Fibroblast of upper back skin (primary cell): ENCODE measurements around the gene COMP.

Experiments used
- DNase-seq: peaks from one replicate; pipeline ENCODE4 v3.0.0-alpha.2; 2013

COMP gene

DNA sequence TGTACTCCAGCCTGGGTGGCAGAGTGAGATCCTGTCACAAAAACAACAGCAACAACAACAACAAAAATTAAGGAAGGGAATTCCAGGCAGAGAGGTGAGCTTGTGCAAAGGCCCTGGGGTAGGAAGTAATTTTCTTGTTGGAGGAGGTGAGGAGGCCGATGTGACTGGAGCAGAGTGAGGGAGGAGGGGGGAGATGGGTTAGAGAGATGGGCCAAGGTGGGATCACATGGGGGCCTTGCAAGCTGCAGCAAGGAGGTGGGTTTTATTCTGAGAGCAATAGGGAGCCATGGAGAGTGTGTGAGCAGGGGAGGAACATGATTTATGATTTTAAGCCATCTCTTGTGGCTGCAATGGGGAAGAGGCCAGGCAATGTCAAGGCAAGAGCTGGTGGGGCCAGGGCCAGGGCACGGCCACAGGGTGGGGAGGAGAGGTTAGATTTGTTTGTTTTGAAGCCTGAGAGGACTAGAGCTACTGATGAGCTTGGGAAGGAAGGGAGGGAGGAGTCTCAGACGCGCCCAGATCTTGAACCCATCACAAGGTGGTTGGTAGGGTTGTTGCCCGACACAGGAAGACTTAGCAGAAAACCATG lies 12.5 kb upstream of the COMP start:
- DNase-seq: no peak

DNA sequence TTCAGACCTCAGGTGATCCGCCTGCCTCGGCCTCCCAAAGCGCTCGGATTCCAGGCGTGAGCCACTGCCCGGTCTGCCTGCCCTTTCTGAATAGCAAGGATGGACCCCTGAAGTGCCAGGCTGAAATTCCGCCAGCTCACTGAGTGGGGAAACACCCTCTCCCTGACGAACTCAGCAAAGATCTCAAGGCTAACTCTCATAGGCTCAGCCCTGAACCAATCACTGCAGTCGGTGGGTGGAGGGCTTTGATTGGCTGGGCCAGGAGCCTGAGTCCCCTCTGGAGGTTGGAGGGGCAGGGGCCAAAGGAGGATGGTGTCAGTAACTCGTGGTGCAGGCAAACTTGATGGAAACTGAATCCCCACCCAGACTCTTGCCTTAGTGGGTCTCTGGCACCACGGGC lies 11.2 kb upstream of the COMP start:
- DNase-seq: no peak

GRCh38 chr19:18800636-18801035 lies 9.5 kb upstream of the COMP start:
- DNase-seq: no peak

GRCh38 chr19:18800079-18800478 lies 9.0 kb upstream of the COMP start:
- no peak for DNase-seq

DNA sequence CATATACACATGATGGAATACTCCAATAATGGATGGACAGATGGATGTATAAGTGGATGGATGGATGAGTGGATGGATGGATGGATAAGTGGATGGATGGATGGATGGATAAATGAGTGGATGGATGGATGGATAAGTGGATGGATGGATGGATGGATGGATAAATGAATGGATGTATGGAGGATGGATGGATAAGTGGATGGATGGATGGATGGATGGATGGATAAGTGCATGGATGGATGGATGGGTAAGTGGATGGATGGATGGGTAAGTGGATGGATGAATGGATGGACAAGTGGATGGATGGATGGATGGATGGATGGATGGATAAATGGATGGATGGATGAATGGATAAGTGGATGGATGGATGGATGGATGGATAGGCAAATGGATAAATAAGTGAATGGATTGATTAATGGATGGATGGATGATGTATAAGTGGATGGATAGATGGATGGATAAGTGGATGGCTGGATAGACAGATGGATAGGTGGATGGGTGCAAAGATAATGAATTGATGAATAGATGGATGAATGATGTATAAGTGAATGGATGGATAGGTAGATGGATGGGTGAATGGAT lies 8.4 kb upstream of the COMP start:
- no peak for DNase-seq

GRCh38 chr19:18798384-18799352 lies 7.6 kb upstream of the COMP start:
- DNase-seq: no peak

GRCh38 chr19:18796239-18796638 lies 5.1 kb upstream of the COMP start:
- DNase-seq: no peak

GRCh38 chr19:18795540-18795939 lies 4.4 kb upstream of the COMP start:
- DNase-seq: peak; percentile 42

DNA sequence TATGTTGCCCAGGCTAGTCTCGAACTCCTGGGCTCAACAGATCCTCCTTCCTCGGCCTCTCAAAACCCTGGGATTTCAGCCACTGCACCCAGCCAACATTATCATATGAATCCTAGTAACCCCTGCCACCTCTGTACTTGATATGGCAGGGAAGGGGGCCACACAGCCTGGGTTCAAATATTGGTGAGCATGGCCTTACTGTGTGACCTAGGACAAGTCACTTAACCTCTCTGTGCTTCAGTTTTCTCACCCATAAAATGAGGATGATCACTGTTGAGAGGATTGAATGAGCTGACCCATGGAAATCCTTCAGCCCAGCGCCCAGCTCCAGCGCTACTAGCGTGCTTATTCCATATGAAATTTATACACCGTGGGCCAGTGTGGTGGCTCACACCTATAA lies 3.6 kb upstream of the COMP start:
- no peak for DNase-seq

GRCh38 chr19:18794029-18794313 lies 2.9 kb upstream of the COMP start:
- DNase-seq: no peak

GRCh38 chr19:18793144-18794028 lies 2.3 kb upstream of the COMP start:
- no peak for DNase-seq

GRCh38 chr19:18792661-18793060 lies 1.6 kb upstream of the COMP start:
- no peak for DNase-seq

DNA sequence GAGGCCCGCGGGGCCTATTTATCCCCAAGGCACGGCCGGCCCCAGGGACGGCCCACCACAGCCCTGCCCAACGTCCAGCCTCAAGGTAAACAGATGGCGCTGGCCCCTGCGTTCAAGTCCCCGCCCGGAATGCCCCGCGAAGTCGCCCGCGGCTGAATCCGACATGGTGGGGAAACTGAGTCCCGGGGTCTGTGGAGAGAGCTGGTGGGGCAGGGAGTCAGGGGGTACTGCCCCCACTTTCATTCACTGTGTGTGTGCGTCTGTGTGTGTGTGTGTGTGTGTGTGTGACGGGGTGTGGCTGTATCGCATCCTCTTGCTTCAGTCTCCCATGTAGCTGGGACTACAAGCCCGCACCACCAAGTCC lies 192 bp upstream of the COMP start:
- DNase-seq: no peak

DNA sequence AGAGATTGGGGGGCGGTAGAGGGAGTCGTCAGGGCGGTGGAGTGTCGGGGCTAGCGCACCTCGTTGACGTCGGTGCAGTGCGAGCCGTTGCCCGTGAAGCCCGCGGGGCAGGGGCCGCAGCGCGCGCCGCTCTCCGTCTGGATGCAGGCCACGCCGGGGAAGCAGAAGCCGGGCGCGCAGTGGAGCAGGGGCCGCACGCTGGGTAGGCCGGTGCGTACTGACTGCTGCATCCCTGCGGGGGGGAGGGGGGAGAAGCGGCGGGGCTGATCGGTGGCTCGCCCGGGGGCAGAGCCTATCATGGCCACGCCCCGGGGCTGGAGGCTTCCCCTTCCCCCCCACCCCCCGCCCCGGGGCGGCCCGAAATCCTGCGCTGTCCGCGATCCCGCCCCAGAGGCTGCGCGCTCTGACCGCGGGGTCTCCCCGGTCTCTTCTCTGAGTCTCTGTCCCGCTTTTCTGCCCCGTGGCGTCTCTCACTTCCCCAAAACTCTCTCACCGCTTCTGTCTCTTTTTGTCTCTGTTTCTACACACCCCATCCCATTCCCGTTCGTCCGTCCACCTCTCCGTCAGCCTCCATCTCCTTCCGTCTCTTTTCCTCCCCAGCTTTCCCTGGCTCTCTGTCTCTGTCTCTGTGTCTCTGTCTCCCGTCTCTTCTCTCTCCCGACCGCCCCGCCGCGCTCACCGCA lies 1.1 kb downstream of the COMP start:
- peak; percentile 30 for DNase-seq

DNA sequence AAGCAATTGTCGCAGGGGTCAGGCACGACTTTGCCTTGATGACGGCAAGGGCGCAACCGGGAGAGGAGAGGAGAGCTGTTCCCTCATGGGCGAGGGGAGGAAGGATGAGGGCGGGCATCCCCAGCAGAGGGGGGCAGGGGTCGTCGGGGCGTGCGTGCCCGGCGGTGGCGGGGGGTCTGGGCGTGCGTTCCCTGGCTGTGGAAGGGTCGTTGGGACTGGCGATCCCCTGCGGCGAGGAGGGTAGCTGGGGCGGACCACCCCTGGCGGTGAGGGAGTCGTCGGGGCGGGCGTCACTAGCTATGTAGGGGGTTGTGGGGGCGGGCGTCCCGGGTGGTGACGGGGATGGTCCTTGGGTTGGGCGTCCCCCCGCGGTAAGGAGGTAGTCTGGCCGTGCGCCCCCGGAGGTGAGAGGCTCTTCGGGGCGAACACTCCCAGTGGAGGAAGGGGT lies 1.7 kb downstream of the COMP start:
- DNase-seq: no peak

GRCh38 chr19:18788529-18789421 lies 2.3 kb downstream of the COMP start:
- DNase-seq: no peak

DNA sequence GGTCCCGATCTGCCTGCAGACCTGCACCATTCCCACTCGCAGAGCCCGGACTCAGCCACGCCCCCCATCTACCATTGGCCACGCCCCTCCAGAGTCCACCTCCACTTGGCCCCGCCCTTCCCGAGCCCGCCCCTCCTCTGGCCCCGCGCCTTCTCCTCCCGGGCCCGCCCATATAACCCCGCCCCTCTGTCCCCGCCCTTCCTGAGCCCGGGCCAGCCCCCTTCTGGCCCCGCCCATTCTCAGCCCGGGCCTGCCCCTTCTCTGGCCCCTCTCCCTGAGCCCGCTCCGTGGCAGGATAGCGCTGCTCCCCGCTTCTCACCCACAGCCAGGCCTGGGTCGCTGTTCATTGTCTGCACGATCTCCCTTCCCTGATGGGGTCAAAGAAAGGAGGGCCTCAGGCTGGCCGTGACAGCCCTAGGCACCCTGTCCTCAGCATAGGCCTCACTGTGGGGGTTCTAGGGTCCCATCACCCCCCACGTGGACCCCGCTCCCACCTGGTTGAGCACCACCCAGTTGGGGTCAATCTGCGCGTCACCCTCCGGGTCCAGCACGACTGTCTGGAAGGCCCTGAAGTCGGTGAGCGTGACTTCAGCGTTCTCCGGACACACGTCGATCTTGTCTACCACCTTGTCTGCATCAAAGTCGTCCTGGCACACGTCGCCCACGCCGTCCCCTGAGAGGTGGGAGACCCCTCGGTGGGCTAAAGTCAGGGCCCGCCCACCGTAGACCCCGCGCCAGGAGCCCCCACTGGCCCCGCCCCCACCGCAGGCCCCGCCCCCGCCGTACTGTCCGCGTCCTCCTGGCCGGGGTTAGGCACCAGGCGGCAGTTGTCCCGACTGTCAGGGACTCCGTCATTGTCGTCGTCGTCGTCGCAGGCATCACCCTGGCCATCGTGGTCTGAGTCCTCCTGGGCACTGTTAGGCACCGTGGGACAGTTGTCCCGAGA lies 5.7 kb downstream of the COMP start:
- peak; percentile 48 for DNase-seq

- DNase-seq: no peak
Measured at GRCh38 chr19:18784786-18785120, 6.4 kb downstream of the COMP start.

GRCh38 chr19:18783958-18784785 lies 6.9 kb downstream of the COMP start:
- DNase-seq: no peak
